SK-N-SH treated with all-trans-retinoic acid at 6 μM for 48 hours (cell line): ENCODE measurements around the gene AGBL3.

Source experiments
- BACH2 ChIP-seq: fragments of 250-450 bp; sonication (Bioruptor Pico); IDR thresholded peaks from 2 replicates; pipeline ENCODE4 v1.9.0; 2021; ENCODE audit warnings: mild to moderate bottlenecking, borderline replicate concordance
- CSDC2 ChIP-seq: fragments of 250-450 bp; sonication (Bioruptor Pico); IDR thresholded peaks from 2 replicates; pipeline ENCODE4 v1.5.0; 2020; ENCODE audit warnings: mild to moderate bottlenecking, moderate library complexity
- GLIS3 ChIP-seq: fragments of 250-450 bp; sonication (Bioruptor Pico); IDR thresholded peaks from 2 replicates; pipeline ENCODE4 v1.5.0; 2020; ENCODE audit warnings: mild to moderate bottlenecking, moderate library complexity
- TOX ChIP-seq: fragments of 250-450 bp; sonication (Bioruptor Pico); IDR thresholded peaks from 2 replicates; pipeline ENCODE4 v1.8.0; 2021; ENCODE audit warnings: mild to moderate bottlenecking, moderate library complexity, borderline replicate concordance
- ZC3H10 ChIP-seq: fragments of 250-450 bp; sonication (Bioruptor Pico); IDR thresholded peaks from 2 replicates; pipeline ENCODE4 v1.5.1; 2021; ENCODE audit warnings: mild to moderate bottlenecking, moderate library complexity
- ZFP3 ChIP-seq: fragments of 250-450 bp; sonication (Bioruptor Pico); IDR thresholded peaks from 2 replicates; pipeline ENCODE4 v1.5.0; 2020; ENCODE audit warnings: mild to moderate bottlenecking, moderate library complexity
- ZNF70 ChIP-seq: fragments of 450-650 bp; formaldehyde crosslinking; IDR thresholded peaks from 2 replicates; pipeline ENCODE4 v1.5.0; 2020; ENCODE audit warnings: mild to moderate bottlenecking, moderate library complexity
- TF ChIP-seq, protein P1 (sequence below): fragments of 250-450 bp; sonication (Bioruptor Pico); IDR thresholded peaks from 2 replicates; pipeline ENCODE4 v1.8.0; 2020; ENCODE audit warnings: mild to moderate bottlenecking, moderate library complexity, borderline replicate concordance
- TF ChIP-seq, protein P2 (sequence below): fragments of 250-450 bp; sonication (Bioruptor Pico); IDR thresholded peaks from 2 replicates; pipeline ENCODE4 v1.5.0; 2020; ENCODE audit warnings: mild to moderate bottlenecking, moderate library complexity

DNA sequence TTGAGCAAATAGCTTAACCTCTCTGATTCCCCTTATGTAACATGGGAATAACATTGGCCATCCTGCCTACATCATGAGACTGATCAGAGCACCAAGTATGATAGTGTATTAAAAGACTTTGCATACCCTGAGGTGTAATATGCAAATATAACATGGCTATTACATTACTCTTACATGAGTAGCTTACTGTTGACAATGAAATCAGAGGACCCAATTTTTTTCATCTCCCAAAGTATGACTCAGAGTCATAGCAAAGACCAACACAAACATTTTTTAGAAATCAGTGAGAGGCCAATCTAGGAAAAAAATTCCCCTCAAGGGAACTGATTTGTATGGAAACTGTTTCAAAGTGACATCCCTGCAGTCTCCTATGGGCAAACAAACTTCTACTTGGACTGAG, 114.5 kb downstream of the AGBL3 start:
- TF ChIP-seq ZFP3 (no peak), CSDC2 (no peak), ZNF70 (CRISPR knock-in tag) (no peak), TOX (CRISPR knock-in tag) (no peak), GLIS3 (CRISPR knock-in tag) (no peak), BACH2 (CRISPR knock-in tag) (no peak), ZC3H10 (no peak)
- TF ChIP-seq, protein P1, sequence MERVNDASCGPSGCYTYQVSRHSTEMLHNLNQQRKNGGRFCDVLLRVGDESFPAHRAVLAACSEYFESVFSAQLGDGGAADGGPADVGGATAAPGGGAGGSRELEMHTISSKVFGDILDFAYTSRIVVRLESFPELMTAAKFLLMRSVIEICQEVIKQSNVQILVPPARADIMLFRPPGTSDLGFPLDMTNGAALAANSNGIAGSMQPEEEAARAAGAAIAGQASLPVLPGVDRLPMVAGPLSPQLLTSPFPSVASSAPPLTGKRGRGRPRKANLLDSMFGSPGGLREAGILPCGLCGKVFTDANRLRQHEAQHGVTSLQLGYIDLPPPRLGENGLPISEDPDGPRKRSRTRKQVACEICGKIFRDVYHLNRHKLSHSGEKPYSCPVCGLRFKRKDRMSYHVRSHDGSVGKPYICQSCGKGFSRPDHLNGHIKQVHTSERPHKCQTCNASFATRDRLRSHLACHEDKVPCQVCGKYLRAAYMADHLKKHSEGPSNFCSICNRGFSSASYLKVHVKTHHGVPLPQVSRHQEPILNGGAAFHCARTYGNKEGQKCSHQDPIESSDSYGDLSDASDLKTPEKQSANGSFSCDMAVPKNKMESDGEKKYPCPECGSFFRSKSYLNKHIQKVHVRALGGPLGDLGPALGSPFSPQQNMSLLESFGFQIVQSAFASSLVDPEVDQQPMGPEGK (CRISPR knock-in tag) = no peak
- TF ChIP-seq, protein P2, sequence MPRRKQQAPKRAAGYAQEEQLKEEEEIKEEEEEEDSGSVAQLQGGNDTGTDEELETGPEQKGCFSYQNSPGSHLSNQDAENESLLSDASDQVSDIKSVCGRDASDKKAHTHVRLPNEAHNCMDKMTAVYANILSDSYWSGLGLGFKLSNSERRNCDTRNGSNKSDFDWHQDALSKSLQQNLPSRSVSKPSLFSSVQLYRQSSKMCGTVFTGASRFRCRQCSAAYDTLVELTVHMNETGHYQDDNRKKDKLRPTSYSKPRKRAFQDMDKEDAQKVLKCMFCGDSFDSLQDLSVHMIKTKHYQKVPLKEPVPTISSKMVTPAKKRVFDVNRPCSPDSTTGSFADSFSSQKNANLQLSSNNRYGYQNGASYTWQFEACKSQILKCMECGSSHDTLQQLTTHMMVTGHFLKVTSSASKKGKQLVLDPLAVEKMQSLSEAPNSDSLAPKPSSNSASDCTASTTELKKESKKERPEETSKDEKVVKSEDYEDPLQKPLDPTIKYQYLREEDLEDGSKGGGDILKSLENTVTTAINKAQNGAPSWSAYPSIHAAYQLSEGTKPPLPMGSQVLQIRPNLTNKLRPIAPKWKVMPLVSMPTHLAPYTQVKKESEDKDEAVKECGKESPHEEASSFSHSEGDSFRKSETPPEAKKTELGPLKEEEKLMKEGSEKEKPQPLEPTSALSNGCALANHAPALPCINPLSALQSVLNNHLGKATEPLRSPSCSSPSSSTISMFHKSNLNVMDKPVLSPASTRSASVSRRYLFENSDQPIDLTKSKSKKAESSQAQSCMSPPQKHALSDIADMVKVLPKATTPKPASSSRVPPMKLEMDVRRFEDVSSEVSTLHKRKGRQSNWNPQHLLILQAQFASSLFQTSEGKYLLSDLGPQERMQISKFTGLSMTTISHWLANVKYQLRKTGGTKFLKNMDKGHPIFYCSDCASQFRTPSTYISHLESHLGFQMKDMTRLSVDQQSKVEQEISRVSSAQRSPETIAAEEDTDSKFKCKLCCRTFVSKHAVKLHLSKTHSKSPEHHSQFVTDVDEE = no peak
